Astrocyte (in vitro differentiated cells and primary cell): ENCODE results near the gene TTYH2. TPM values are rescaled to one million over a fixed set of nuclear protein-coding genes. Genes with fewer than 3 reads are reported as not detected.

ENCODE experiments used
- DNase-seq: peaks from one replicate; pipeline ENCODE4 v3.0.0-alpha.2; 2010; ENCODE audit warnings: low read depth
- FAIRE-seq: peaks from 2 replicates; lab custom pipeline; 2011; peaks lifted over from hg19 to GRCh38; lab: Jason Lieb, UNC
- H2AFZ ChIP-seq: 2 replicates; pipeline ENCODE4 v1.6.0; 2012; ENCODE audit warnings: low read depth, low read length, inconsistent platforms
- H3K27ac ChIP-seq: 2 replicates; pipeline ENCODE4 v1.5.1; 2011; ENCODE audit warnings: low read depth, low read length, inconsistent platforms
- H3K27me3 ChIP-seq: 2 replicates; pipeline ENCODE4 v1.6.0; 2011; ENCODE audit warnings: low read length, inconsistent platforms; ENCODE audit not compliant: insufficient read depth
- H3K36me3 ChIP-seq: 2 replicates; pipeline ENCODE4 v1.5.1; 2011; ENCODE audit warnings: low read length, inconsistent platforms; ENCODE audit not compliant: insufficient read depth
- H3K4me1 ChIP-seq: 2 replicates; pipeline ENCODE4 v1.5.1; 2011; ENCODE audit warnings: low read length, inconsistent platforms; ENCODE audit not compliant: insufficient read depth
- H3K4me2 ChIP-seq: 2 replicates; pipeline ENCODE4 v1.6.0; 2012; ENCODE audit warnings: low read length, inconsistent platforms
- H3K4me3 ChIP-seq: 2 replicates; pipeline ENCODE4 v1.5.1; 2011; ENCODE audit warnings: low read depth, mild to moderate bottlenecking, low read length, inconsistent platforms; ENCODE audit not compliant: insufficient read depth
- H3K79me2 ChIP-seq: 2 replicates; pipeline ENCODE4 v1.6.0; 2012; ENCODE audit warnings: mild to moderate bottlenecking, low read length, inconsistent platforms; ENCODE audit not compliant: insufficient read depth
- H3K9ac ChIP-seq: 2 replicates; pipeline ENCODE4 v1.6.0; 2012; ENCODE audit warnings: mild to moderate bottlenecking, low read length, inconsistent platforms
- H3K9me3 ChIP-seq: 2 replicates; pipeline ENCODE4 v1.5.1; 2012; ENCODE audit warnings: low read depth, mild to moderate bottlenecking, low read length, inconsistent platforms; ENCODE audit not compliant: insufficient read depth
- H4K20me1 ChIP-seq: 2 replicates; pipeline ENCODE4 v1.6.0; 2012; ENCODE audit warnings: low read length, inconsistent platforms; ENCODE audit not compliant: insufficient read depth
- H3K27ac Mint-ChIP-seq: one replicate; pipeline ENCODE4 v1.8.0; 2021; ENCODE audit warnings: mild to moderate bottlenecking, mixed read lengths; ENCODE audit not compliant: unreplicated experiment
- H3K27me3 Mint-ChIP-seq: one replicate; pipeline ENCODE4 v1.8.0; 2021; ENCODE audit warnings: low read depth, mixed read lengths; ENCODE audit not compliant: unreplicated experiment
- H3K36me3 Mint-ChIP-seq: one replicate; pipeline ENCODE4 v1.8.0; 2021; ENCODE audit warnings: low read depth, mixed read lengths; ENCODE audit not compliant: unreplicated experiment
- H3K4me1 Mint-ChIP-seq: one replicate; pipeline ENCODE4 v1.8.0; 2021; ENCODE audit warnings: low read depth, mixed read lengths; ENCODE audit not compliant: unreplicated experiment
- H3K4me3 Mint-ChIP-seq: one replicate; pipeline ENCODE4 v1.8.0; 2021; ENCODE audit warnings: mild to moderate bottlenecking, moderate library complexity, mixed read lengths; ENCODE audit not compliant: unreplicated experiment
- H3K9me3 Mint-ChIP-seq: one replicate; pipeline ENCODE4 v1.8.0; 2021; ENCODE audit warnings: mild to moderate bottlenecking, mixed read lengths; ENCODE audit not compliant: unreplicated experiment
- CTCF ChIP-seq: IDR thresholded peaks from 2 replicates; pipeline ENCODE4 v1.5.1; 2011; ENCODE audit warnings: low read depth, mild to moderate bottlenecking, inconsistent platforms, low read length, moderate library complexity; ENCODE audit not compliant: insufficient read depth
- EZH2 ChIP-seq: IDR thresholded peaks from 2 replicates; pipeline ENCODE4 v1.6.1; 2012; ENCODE audit warnings: mild to moderate bottlenecking, low read length, inconsistent platforms; ENCODE audit not compliant: insufficient read depth
- total RNA-seq: library from RNA; stranded (reverse); gene quantifications from 2 replicates; pipeline ENCODE4 v1.2.1, GENCODE V29; 2021

TTYH2 gene
- total RNA-seq, 1 donor from 2014 or later: 8.0 TPM

GRCh38 chr17:74239172-74239571 is 25.8 kb downstream of the TTYH2 start:
- Histone ChIP-seq H3K4me3 (no peak overlapping the region), H4K20me1 (no peaks in the 10 kb centered on the region), H3K36me3 (no peaks in the 10 kb centered on the region), H3K79me2 (no peaks in the 10 kb centered on the region), H3K9me3 (no peaks in the 10 kb centered on the region), H3K27ac (no peak overlapping the region), H3K4me1 (no peaks in the 10 kb centered on the region), H2AFZ (no peak overlapping the region), H3K9ac (no peak overlapping the region), H3K27me3 (peaks cover 6% of the 10 kb centered on the region), H3K4me2 (no peak overlapping the region)
- Mint-ChIP-seq H3K4me1 (peaks cover 2% of the 10 kb centered on the region), H3K27me3 (peaks cover 19% of the 10 kb centered on the region), H3K27ac (no peak overlapping the region), H3K4me3 (no peak overlapping the region), H3K36me3 (peaks cover 8% of the 10 kb centered on the region), H3K9me3 (no peaks in the 10 kb centered on the region)
- TF ChIP-seq EZH2 (no peak), CTCF (no peak)
- peak; percentile 10 for DNase-seq
- no peak for FAIRE-seq

GRCh38 chr17:74240618-74241205 is 27.3 kb downstream of the TTYH2 start:
- Mint-ChIP-seq H3K4me3 (no peak overlapping the region), H3K9me3 (no peaks in the 10 kb centered on the region), H3K27me3 (peaks cover 17% of the 10 kb centered on the region), H3K27ac (no peak overlapping the region), H3K4me1 (peaks cover 4% of the 10 kb centered on the region), H3K36me3 (peaks cover 8% of the 10 kb centered on the region)
- no peaks in the 10 kb centered on the region for H3K79me2 ChIP-seq
- H3K4me1 ChIP-seq: no peaks in the 10 kb centered on the region
- no peaks in the 10 kb centered on the region for H3K9me3 ChIP-seq
- FAIRE-seq (no peak), DNase-seq (peak; percentile 46)
- H3K27ac ChIP-seq: no peak overlapping the region
- no peak overlapping the region for H3K4me3 ChIP-seq
- no peaks in the 10 kb centered on the region for H4K20me1 ChIP-seq
- no peak overlapping the region for H3K9ac ChIP-seq
- H2AFZ ChIP-seq: no peak overlapping the region
- H3K36me3 ChIP-seq: no peaks in the 10 kb centered on the region
- H3K27me3 ChIP-seq: no peaks in the 10 kb centered on the region
- no peak for TF ChIP-seq EZH2
- TF ChIP-seq CTCF: no peak
- peak overlapping the region; percentile 46 for H3K4me2 ChIP-seq

- no peaks in the 10 kb centered on the region for H3K4me1 ChIP-seq
Measured at GRCh38 chr17:74241431-74241830, 28.1 kb downstream of the TTYH2 start.

More at GRCh38 chr17:74241431-74241830, 28.1 kb downstream of the TTYH2 start:
- Histone ChIP-seq H4K20me1 (no peaks in the 10 kb centered on the region), H3K79me2 (no peaks in the 10 kb centered on the region), H2AFZ (no peak overlapping the region), H3K9me3 (no peaks in the 10 kb centered on the region), H3K27ac (no peak overlapping the region), H3K36me3 (no peaks in the 10 kb centered on the region), H3K4me2 (no peak overlapping the region), H3K27me3 (no peaks in the 10 kb centered on the region), H3K4me3 (no peak overlapping the region), H3K9ac (no peak overlapping the region)
- FAIRE-seq (no peak), DNase-seq (no peak)
- Mint-ChIP-seq H3K4me1 (peaks cover 5% of the 10 kb centered on the region), H3K36me3 (peaks cover 8% of the 10 kb centered on the region), H3K27ac (no peak overlapping the region), H3K27me3 (peaks cover 17% of the 10 kb centered on the region), H3K9me3 (peaks cover 1% of the 10 kb centered on the region), H3K4me3 (no peak overlapping the region)
- TF ChIP-seq EZH2 (no peak), CTCF (no peak)
